ENCODE measurements around the gene AGBL4.

- no peak for TF ChIP-seq CTCF (conservative IDR thresholded peaks at IDR 0.05; ENCODE audit: low read depth, low read length)
- TF ChIP-seq EZH2phosphoT487 (IDR thresholded peaks at IDR 0.05; ENCODE audit: borderline replicate concordance, low read length) = no peak
Observed at GRCh38 chr1:49694251-49694827, 329.4 kb downstream of the AGBL4 start.
